CD4-positive, CD25-positive, alpha-beta regulatory T cell (primary cell): ENCODE data around the gene ITGAD. TPM values are rescaled to one million over a fixed set of nuclear protein-coding genes. Genes with fewer than 3 reads are reported as not detected.

Source experiments
- ATAC-seq, 2 donors: fragments of 150-1000 bp; cut with Tn5 transposase; one replicate each; pipeline ENCODE4 v1.10.0; 2021; ENCODE audit warnings: low read depth in 2 of 2, moderate number of reproducible peaks in 2 of 2, moderate library complexity in 1 of 2
- DNase-seq, 3 donors: peaks; one replicate each; pipeline versions ENCODE4 v3.0.0 to v3.0.0-alpha.2; 2012 to 2022; ENCODE audit warnings: mixed read lengths in 1 of 3
- H3K27ac ChIP-seq: one replicate; pipeline ENCODE4 v1.7.0; 2013; ENCODE audit warnings: mild to moderate bottlenecking, low read length; ENCODE audit not compliant: insufficient read depth, poor library complexity, severe bottlenecking
- H3K27me3 ChIP-seq: one replicate; pipeline ENCODE4 v1.7.0; 2013; ENCODE audit warnings: low read length; ENCODE audit not compliant: control insufficient read depth, insufficient read depth
- H3K36me3 ChIP-seq: one replicate; pipeline ENCODE4 v1.7.0; 2013; ENCODE audit warnings: mild to moderate bottlenecking, low read length, moderate library complexity; ENCODE audit not compliant: control insufficient read depth, insufficient read depth
- H3K4me1 ChIP-seq: 2 replicates; pipeline ENCODE4 v1.7.0; 2013; ENCODE audit warnings: mild to moderate bottlenecking, low read length; ENCODE audit not compliant: insufficient read depth, control insufficient read depth, poor library complexity, severe bottlenecking
- H3K4me3 ChIP-seq: one replicate; pipeline ENCODE4 v1.7.0; 2013; ENCODE audit warnings: low read depth, mild to moderate bottlenecking, low read length, moderate library complexity
- H3K9me3 ChIP-seq, 2 experiments: 1 replicate in 1 of 2; 2 replicates in 1 of 2; pipeline ENCODE4 v1.7.0; 2013; ENCODE audit warnings: low read length in 2 of 2, mild to moderate bottlenecking in 1 of 2, moderate library complexity in 1 of 2; ENCODE audit not compliant: control insufficient read depth in 2 of 2
- H3K27ac Mint-ChIP-seq, 3 donors: one replicate each; pipeline ENCODE4 v1.8.0; 2020 to 2022; ENCODE audit warnings: mild to moderate bottlenecking in 3 of 3, mixed read lengths in 3 of 3, moderate library complexity in 2 of 3
- H3K27me3 Mint-ChIP-seq: one replicate; pipeline ENCODE4 v1.8.0; 2022; ENCODE audit warnings: mild to moderate bottlenecking, mixed read lengths
- H3K36me3 Mint-ChIP-seq: one replicate; pipeline ENCODE4 v1.8.0; 2020; ENCODE audit warnings: mixed read lengths
- H3K4me1 Mint-ChIP-seq, 4 donors: one replicate each; pipeline ENCODE4 v1.8.0; 2020 to 2022; ENCODE audit warnings: mixed read lengths in 4 of 4, mild to moderate bottlenecking in 1 of 4
- H3K4me3 Mint-ChIP-seq, 4 donors: one replicate each; pipeline ENCODE4 v1.8.0; 2020 to 2022; ENCODE audit warnings: mild to moderate bottlenecking in 4 of 4, mixed read lengths in 4 of 4, moderate library complexity in 3 of 4
- H3K9me3 Mint-ChIP-seq, 7 donors: one replicate each; pipeline ENCODE4 v1.8.0; 2020 to 2022; ENCODE audit warnings: mixed read lengths in 7 of 7, mild to moderate bottlenecking in 3 of 7, moderate library complexity in 2 of 7
- polyA plus RNA-seq, 4 donors: library from polyadenylated mRNA; unstranded; fragments of 300-500 nt; fragmentation: Illumina TruSeq; gene quantifications; one replicate each; pipeline ENCODE4 v1.2.3, GENCODE V29; 2021
- total RNA-seq: library from RNA; stranded (reverse); gene quantifications from one replicate; pipeline ENCODE4 v1.2.3, GENCODE V29; 2022

The ITGAD gene
- total and polyA plus RNA-seq, 5 donors from 2014 or later: not detected

DNA sequence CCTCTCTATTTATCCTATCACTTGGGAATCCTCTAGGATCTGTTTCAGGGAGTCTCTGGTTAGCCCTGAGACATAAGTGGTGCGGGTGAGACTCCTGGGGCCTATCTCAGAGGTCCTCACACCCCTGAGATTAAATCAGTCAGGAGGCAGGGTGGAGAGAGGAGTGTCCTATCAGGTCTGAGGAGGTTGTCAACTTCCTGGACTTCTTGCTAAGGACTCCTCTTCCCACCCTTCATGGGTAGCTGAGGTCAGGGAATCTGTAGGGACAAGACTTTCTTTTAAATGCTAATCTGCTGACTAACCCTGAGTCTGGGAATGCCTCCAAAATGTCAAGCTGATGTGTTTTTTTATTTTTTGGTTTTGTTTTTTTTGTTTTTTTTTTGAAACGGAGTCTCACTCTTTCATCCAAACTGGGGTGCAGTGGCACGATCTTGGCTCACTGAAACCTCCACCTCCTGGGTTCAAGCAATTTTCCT is 59.5 kb downstream of the ITGAD start:
- Mint-ChIP-seq H3K27me3 (no peaks in the 10 kb centered on the region), H3K27ac (peak overlapping the region in 2 of 3 donors; percentile 41 to 56), H3K4me1 (peaks cover 5 to 45% (median 28%) of the 10 kb centered on the region in 4 donors)

DNA sequence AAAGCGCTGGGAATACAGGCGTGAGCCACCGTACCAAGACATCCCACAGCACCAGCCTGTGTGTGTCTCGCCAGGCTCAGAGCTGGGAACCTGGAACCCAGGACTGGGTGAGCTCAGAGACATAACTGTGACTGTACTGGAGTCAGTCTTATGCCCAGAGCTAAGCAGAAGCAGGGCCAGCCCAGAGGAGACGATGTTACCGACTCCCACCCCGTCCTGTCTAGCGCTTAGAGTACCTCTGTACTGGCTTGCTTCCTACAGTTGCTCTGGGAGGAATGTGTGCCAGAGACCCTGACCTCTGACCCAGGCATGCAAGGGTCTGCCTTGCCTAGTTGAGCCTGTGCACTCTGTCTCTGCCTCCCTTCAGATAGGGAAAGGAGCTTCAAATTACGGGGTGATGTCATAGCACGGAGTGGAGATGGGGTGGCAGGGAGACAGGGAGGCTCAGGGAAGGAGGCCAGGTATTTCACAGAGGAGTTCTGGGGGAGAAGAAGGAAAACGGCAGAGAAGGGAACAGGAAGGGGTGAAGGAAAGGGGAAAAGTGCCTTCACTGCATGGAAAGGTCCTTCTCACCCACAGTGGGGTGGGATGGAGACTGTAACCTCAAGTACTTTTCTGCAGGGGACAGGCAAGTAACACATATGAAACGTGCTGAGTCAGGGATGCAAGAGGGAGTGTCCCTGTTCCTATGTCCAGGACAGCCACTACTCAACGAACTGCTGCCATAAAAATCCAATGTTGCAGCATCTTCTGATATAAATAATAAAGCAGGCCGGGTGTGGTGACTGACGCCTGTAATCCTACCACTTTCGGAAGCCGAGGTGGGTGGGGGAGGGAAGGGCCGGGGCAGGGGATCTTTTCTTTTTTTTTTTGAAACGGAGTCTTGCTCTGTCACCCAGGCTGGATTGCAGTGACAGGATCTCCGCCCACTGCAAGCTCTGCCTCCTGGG is 60.4 kb downstream of the ITGAD start:
- Histone ChIP-seq H3K27me3 (no peaks in the 10 kb centered on the region), H3K4me3 (no peak overlapping the region), H3K9me3 (no peaks in the 10 kb centered on the region), H3K4me1 (peaks cover 37% of the 10 kb centered on the region), H3K27ac (no peak overlapping the region), H3K36me3 (no peaks in the 10 kb centered on the region)
- no peak for ATAC-seq
- Mint-ChIP-seq H3K27me3 (no peaks in the 10 kb centered on the region), H3K4me3 (peak overlapping the region in 2 of 4 donors; percentile 42 to 78), H3K27ac (peak overlapping the region; percentile 29 to 56 (median 39)), H3K9me3 (no peaks in the 10 kb centered on the region), H3K4me1 (peaks cover 5 to 52% (median 34%) of the 10 kb centered on the region in 4 donors), H3K36me3 (peaks cover 5% of the 10 kb centered on the region)
- DNase-seq: no peak

More for the DNA sequence above, 59.5 kb downstream of the ITGAD start:
- Histone ChIP-seq H3K27me3 (no peaks in the 10 kb centered on the region), H3K36me3 (no peaks in the 10 kb centered on the region), H3K9me3 (no peaks in the 10 kb centered on the region), H3K27ac (no peak overlapping the region), H3K4me3 (no peak overlapping the region), H3K4me1 (peaks cover 28% of the 10 kb centered on the region)
- H3K4me3 Mint-ChIP-seq: no peak overlapping the region
- DNase-seq (no peak), ATAC-seq (no peak)
- no peaks in the 10 kb centered on the region for H3K9me3 Mint-ChIP-seq
- H3K36me3 Mint-ChIP-seq: peaks cover 5% of the 10 kb centered on the region

DNA sequence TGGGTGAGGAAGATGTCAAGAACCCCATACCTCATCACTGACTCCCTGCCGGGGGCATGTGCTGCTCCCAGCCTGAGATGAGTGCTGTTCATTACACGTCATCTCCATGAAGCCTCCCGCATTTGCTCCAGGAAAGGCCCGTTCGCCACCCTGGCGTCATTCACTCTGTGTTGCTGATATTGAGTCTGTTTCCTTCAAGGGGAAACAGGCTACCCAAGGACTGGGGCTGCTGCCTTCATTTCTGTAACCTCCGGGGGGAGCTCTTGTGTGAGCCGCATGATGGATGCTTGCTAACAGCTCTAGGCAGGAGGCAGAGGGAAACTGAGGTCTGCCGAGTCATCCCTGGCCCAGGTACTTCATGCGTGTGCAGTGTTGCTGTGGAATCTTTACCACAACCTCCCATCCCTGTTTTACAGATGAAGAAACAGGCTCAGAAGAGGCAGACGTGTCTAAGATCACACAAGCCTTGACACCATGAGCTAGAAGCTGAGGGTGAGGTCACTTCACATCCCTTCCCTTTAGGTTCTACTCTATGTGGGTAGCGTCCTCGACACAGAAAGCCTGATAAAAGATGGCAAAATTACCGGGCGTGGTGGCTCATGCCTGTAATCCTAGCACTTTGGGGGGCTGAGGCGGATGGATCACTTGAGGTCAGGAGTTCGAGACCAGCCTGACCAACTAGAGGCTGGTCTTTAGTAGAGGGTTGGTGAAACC is 62.6 kb downstream of the ITGAD start:
- Histone ChIP-seq H3K27ac (no peak overlapping the region), H3K27me3 (no peaks in the 10 kb centered on the region), H3K4me3 (no peak overlapping the region), H3K9me3 (no peaks in the 10 kb centered on the region), H3K36me3 (no peaks in the 10 kb centered on the region), H3K4me1 (peaks cover 49% of the 10 kb centered on the region)
- Mint-ChIP-seq H3K36me3 (peaks cover 5% of the 10 kb centered on the region), H3K4me3 (peak overlapping the region; percentile 46 to 99 (median 72)), H3K4me1 (peaks cover 15 to 62% (median 41%) of the 10 kb centered on the region in 4 donors), H3K27ac (peak overlapping the region; percentile 28 to 58 (median 39)), H3K27me3 (no peaks in the 10 kb centered on the region), H3K9me3 (no peaks in the 10 kb centered on the region)
- DNase-seq (peak in 1 of 3 donors; percentile 63), ATAC-seq (no peak)

DNA sequence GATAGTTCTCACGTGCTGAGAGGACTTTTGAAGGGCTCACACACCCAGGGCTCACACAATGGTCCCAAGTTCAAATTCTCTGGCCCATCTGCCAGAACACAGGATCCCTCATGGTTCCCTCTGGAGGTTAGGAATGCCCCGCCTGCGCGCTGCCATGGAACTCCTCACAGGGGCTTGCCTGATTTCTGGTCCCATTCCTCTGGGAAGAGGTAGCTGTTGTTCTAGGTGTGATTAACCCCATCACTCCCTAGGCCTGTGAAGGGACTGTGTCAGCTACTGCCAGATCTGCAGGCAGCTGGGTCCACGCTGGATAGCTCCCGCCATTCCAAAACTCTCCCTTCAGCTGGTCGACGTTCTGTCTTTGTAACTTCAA is 63.8 kb downstream of the ITGAD start:
- H3K9me3 Mint-ChIP-seq: no peaks in the 10 kb centered on the region
- H3K4me3 Mint-ChIP-seq: peak overlapping the region; percentile 94 to 99 (median 96)
- ATAC-seq (no peak), DNase-seq (no peak)
- H3K36me3 ChIP-seq: no peaks in the 10 kb centered on the region
- H3K36me3 Mint-ChIP-seq: peaks cover 5% of the 10 kb centered on the region
- no peaks in the 10 kb centered on the region for H3K9me3 ChIP-seq
- H3K4me1 ChIP-seq: peaks cover 52% of the 10 kb centered on the region
- H3K27ac ChIP-seq: peak overlapping the region; percentile 33
- H3K27ac Mint-ChIP-seq: peak overlapping the region in 2 of 3 donors; percentile 59 to 99
- H3K4me1 Mint-ChIP-seq: peaks cover 18 to 64% (median 45%) of the 10 kb centered on the region in 4 donors
- no peaks in the 10 kb centered on the region for H3K27me3 ChIP-seq
- H3K27me3 Mint-ChIP-seq: no peaks in the 10 kb centered on the region
- H3K4me3 ChIP-seq: peak overlapping the region; percentile 37

DNA sequence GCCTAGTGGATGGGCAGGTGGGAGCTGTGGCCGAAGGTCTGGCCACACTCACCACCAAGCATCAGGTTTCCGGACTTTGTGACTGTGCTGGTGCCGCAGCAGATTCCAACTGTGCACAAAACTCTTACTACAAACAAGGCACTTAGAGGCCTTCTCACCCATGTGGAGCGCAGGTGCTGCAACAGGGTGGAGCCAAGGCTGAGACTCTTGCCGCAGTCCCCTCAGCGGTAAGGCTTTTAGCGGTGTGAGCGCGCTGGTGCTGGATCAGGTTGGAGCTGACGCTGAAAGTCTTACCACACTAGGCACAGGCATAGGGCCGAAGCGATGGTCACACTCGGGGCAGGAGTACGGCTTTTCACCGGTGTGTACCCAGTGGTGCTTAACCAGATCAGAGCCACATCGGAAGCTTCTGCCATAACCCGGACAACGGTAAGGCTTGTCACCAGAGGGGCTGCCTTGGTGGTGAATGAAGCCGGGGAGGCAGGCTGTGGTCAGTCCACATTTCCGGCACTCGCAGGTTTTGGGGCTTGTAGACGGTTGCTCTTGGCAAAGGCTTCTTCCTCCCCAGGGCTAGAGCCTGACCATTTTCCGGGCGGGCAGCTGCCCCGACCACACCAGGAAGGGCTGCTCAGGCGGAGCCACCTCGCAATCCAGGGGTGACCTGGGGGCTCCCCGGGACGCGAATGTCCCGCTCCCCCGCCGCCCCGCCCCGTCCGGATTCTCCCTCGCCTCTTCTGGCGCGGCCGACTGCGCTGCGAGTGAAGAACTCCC is 65.1 kb downstream of the ITGAD start:
- peak overlapping the region; percentile 96 to 100 (median 99) for H3K27ac Mint-ChIP-seq
- H3K36me3 ChIP-seq: peaks cover 5% of the 10 kb centered on the region
- peak overlapping the region; percentile 94 to 99 (median 96) for H3K4me3 Mint-ChIP-seq
- peak overlapping the region; percentile 99 for H3K27ac ChIP-seq
- H3K27me3 ChIP-seq: no peaks in the 10 kb centered on the region
- peaks cover 52% of the 10 kb centered on the region for H3K4me1 ChIP-seq
- no peaks in the 10 kb centered on the region for H3K9me3 ChIP-seq
- no peaks in the 10 kb centered on the region for H3K27me3 Mint-ChIP-seq
- H3K36me3 Mint-ChIP-seq: peaks cover 5% of the 10 kb centered on the region
- ATAC-seq: no peak
- peak; percentile 49 to 75 (median 56) for DNase-seq
- no peaks in the 10 kb centered on the region for H3K9me3 Mint-ChIP-seq
- H3K4me3 ChIP-seq: peak overlapping the region; percentile 68
- peaks cover 18 to 62% (median 40%) of the 10 kb centered on the region in 4 donors for H3K4me1 Mint-ChIP-seq

- Mint-ChIP-seq H3K9me3 (no peaks in the 10 kb centered on the region), H3K4me1 (peaks cover 18 to 57% (median 35%) of the 10 kb centered on the region in 4 donors), H3K27me3 (no peaks in the 10 kb centered on the region), H3K4me3 (peak within 1 kb of the TSS; percentile 94 to 99 (median 96)), H3K36me3 (peaks cover 9% of the 10 kb centered on the region), H3K27ac (peak within 1 kb of the TSS; percentile 97 to 100 (median 99))
- Histone ChIP-seq H3K4me1 (peaks cover 52% of the 10 kb centered on the region), H3K9me3 (no peaks in the 10 kb centered on the region), H3K36me3 (peaks cover 5% of the 10 kb centered on the region), H3K4me3 (peak within 1 kb of the TSS; percentile 87), H3K27me3 (no peaks in the 10 kb centered on the region), H3K27ac (peak within 1 kb of the TSS; percentile 99)
- ATAC-seq: peak; percentile 71 to 73
- peak; percentile 97 to 99 (median 98) for DNase-seq
Observed at GRCh38 chr16:31458844-31459686, 65.9 kb downstream of the ITGAD start, which contains the start of gene ARMC5. Gene ARMC5, plus strand, starts transcription at chr16:31459501. Its CDS starts 24 bp downstream, at chr16:31459525.
